GM23338 (cell line): Measurements from ENCODE around the gene PP2D1. TPM values are rescaled to one million over a fixed set of nuclear protein-coding genes. Genes with fewer than 3 reads are reported as not detected.

Source experiments
- ATAC-seq: fragments of 200-7000 bp; cut with Tn5 transposase; 3 replicates; pipeline ENCODE4 v1.9.1; 2020
- DNase-seq: peaks from one replicate; pipeline ENCODE4 v3.0.0-alpha.2; 2015; ENCODE audit warnings: low spot score
- H2AFZ ChIP-seq: fragments of 200-600 bp; sonication (generic); 2 replicates; pipeline ENCODE4 v1.8.0; 2016; ENCODE audit warnings: antibody characterized with exemption, mild to moderate bottlenecking, moderate library complexity
- H3F3A ChIP-seq: fragments of 200-600 bp; sonication (generic); replicated peaks from 2 replicates; pipeline ENCODE4 v1.8.0; 2017; ENCODE audit warnings: antibody characterized with exemption, mixed run types, low read depth
- H3K27ac ChIP-seq: fragments of 200-600 bp; sonication (generic); 2 replicates; pipeline ENCODE4 v1.6.1; 2016; ENCODE audit warnings: low read depth
- H3K27me3 ChIP-seq: fragments of 200-600 bp; sonication (generic); 2 replicates; pipeline ENCODE4 v1.8.0; 2016; ENCODE audit warnings: mild to moderate bottlenecking, mixed run types, moderate library complexity; ENCODE audit not compliant: insufficient read depth
- H3K36me3 ChIP-seq: fragments of 200-600 bp; sonication (generic); 2 replicates; pipeline ENCODE4 v1.8.0; 2016; ENCODE audit warnings: mild to moderate bottlenecking; ENCODE audit not compliant: insufficient read depth
- H3K4me1 ChIP-seq: fragments of 200-600 bp; sonication (generic); 2 replicates; pipeline ENCODE4 v1.8.0; 2016; ENCODE audit warnings: mild to moderate bottlenecking, moderate library complexity; ENCODE audit not compliant: insufficient read depth
- H3K4me2 ChIP-seq: fragments of 200-600 bp; sonication (generic); 2 replicates; pipeline ENCODE4 v1.7.1; 2017; ENCODE audit warnings: mixed run types
- H3K4me3 ChIP-seq: fragments of 200-600 bp; sonication (generic); 2 replicates; pipeline ENCODE4 v1.6.1; 2016; ENCODE audit warnings: mixed run types
- H3K79me2 ChIP-seq: fragments of 200-600 bp; sonication (generic); replicated peaks from 2 replicates; pipeline ENCODE4 v1.8.0; 2017; ENCODE audit warnings: mild to moderate bottlenecking; ENCODE audit not compliant: insufficient read depth
- H3K9me2 ChIP-seq: fragments of 200-600 bp; sonication (generic); 2 replicates; pipeline ENCODE4 v1.8.0; 2017; ENCODE audit not compliant: insufficient read depth
- H4K20me1 ChIP-seq: fragments of 200-600 bp; sonication (generic); replicated peaks from 2 replicates; pipeline ENCODE4 v1.8.0; 2017; ENCODE audit warnings: mild to moderate bottlenecking; ENCODE audit not compliant: insufficient read depth
- H3K27ac Mint-ChIP-seq: 2 replicates; pipeline ENCODE4 v1.8.0; 2020; ENCODE audit warnings: inconsistent platforms, mild to moderate bottlenecking, moderate library complexity, mixed read lengths
- H3K27me3 Mint-ChIP-seq: 3 replicates; pipeline ENCODE4 v1.8.0; 2022; ENCODE audit warnings: low read depth, mild to moderate bottlenecking, moderate library complexity, mixed read lengths, inconsistent platforms; ENCODE audit not compliant: insufficient read depth, poor library complexity
- H3K36me3 Mint-ChIP-seq: 3 replicates; pipeline ENCODE4 v1.8.0; 2021; ENCODE audit warnings: low read depth, mild to moderate bottlenecking, inconsistent platforms, moderate library complexity, mixed read lengths
- H3K4me1 Mint-ChIP-seq: 3 replicates; pipeline ENCODE4 v1.8.0; 2020; ENCODE audit warnings: mild to moderate bottlenecking, inconsistent platforms, mixed read lengths
- H3K4me3 Mint-ChIP-seq: 3 replicates; pipeline ENCODE4 v1.8.0; 2021; ENCODE audit warnings: moderate library complexity, mild to moderate bottlenecking, inconsistent platforms, mixed read lengths
- H3K9me3 Mint-ChIP-seq: 3 replicates; pipeline ENCODE4 v1.8.0; 2020; ENCODE audit warnings: moderate library complexity, mild to moderate bottlenecking, inconsistent platforms, mixed read lengths
- CREB1 ChIP-seq: fragments of 250-450 bp; sonication (Bioruptor Pico); IDR thresholded peaks from 2 replicates; pipeline ENCODE4 v1.5.0; 2020; ENCODE audit warnings: low read depth, mild to moderate bottlenecking, moderate library complexity
- CTCF ChIP-seq, 2 experiments: fragments of 200-600 bp in 1 of 2; sonication (generic) in 1 of 2; conservative IDR thresholded peaks; 2 replicates each; pipeline versions ENCODE4 v1.5.1 to v1.6.1; 2016 to 2017; ENCODE audit warnings: antibody characterized with exemption in 2 of 2, low read depth in 2 of 2, mild to moderate bottlenecking in 2 of 2, moderate library complexity in 1 of 2
- EZH2 ChIP-seq: fragments of 200-600 bp; sonication (generic); IDR thresholded peaks from one replicate; pipeline ENCODE4 v1.8.0; 2017; ENCODE audit warnings: antibody characterized with exemption, mild to moderate bottlenecking, low read depth; ENCODE audit not compliant: unreplicated experiment
- EZH2phosphoT487 ChIP-seq: fragments of 200-600 bp; sonication (generic); IDR thresholded peaks from one replicate; pipeline ENCODE4 v1.8.1; 2018; ENCODE audit warnings: antibody characterized with exemption; ENCODE audit not compliant: unreplicated experiment
- JUNB ChIP-seq: IDR thresholded peaks from one replicate; pipeline ENCODE4 v1.6.1; 2016; ENCODE audit warnings: antibody characterized with exemption; ENCODE audit not compliant: unreplicated experiment
- NANOG ChIP-seq: IDR thresholded peaks from 2 replicates; pipeline ENCODE4 v1.6.1; 2016; ENCODE audit warnings: antibody characterized with exemption, borderline replicate concordance
- POLR2AphosphoS5 ChIP-seq: IDR thresholded peaks from 2 replicates; pipeline ENCODE4 v1.6.1; 2016; ENCODE audit warnings: antibody characterized with exemption, low read depth
- STAT1 ChIP-seq: IDR thresholded peaks from one replicate; pipeline ENCODE4 v1.6.1; 2016; ENCODE audit warnings: antibody characterized with exemption; ENCODE audit not compliant: unreplicated experiment
- ZNF114 ChIP-seq: fragments of 250-450 bp; sonication (Bioruptor Pico); IDR thresholded peaks from 2 replicates; pipeline ENCODE4 v1.5.0; 2020; ENCODE audit warnings: mild to moderate bottlenecking, moderate library complexity
- ZNF331 ChIP-seq: fragments of 250-450 bp; sonication (Bioruptor Pico); IDR thresholded peaks from 2 replicates; pipeline ENCODE4 v1.5.0; 2020; ENCODE audit warnings: low read depth, mild to moderate bottlenecking, moderate library complexity
- polyA plus RNA-seq: library from polyadenylated mRNA; unstranded; fragments of >200 nt; fragmentation: Nextera tagmentation; extraction: Ambion mirVana; gene quantifications from 2 replicates; pipeline ENCODE4 v1.2.1, GENCODE V29; 2016
- total RNA-seq: library from RNA; depleted of rRNA; stranded (reverse); fragments of >200 nt; shearing (Covaris generic); gene quantifications from 2 replicates; pipeline ENCODE4 v1.2.3, GENCODE V29; 2014
- TF ChIP-seq, protein P1 (sequence below): IDR thresholded peaks from 2 replicates; pipeline ENCODE4 v1.6.1; 2016; ENCODE audit warnings: antibody characterized with exemption
- TF ChIP-seq, protein P2 (sequence below): IDR thresholded peaks from one replicate; pipeline ENCODE4 v1.6.1; 2018; ENCODE audit warnings: antibody characterized with exemption; ENCODE audit not compliant: unreplicated experiment
- TF ChIP-seq, protein P3 (sequence below): fragments of 250-450 bp; sonication (Bioruptor Pico); IDR thresholded peaks from 2 replicates; pipeline ENCODE4 v1.5.0; 2020; ENCODE audit warnings: mild to moderate bottlenecking, moderate library complexity

PP2D1 gene
- total and polyA plus RNA-seq, 2 experiments from 2014 or later = 0.40 TPM; not detected in 1

GRCh38 chr3:19950316-19950715, 61.7 kb downstream of the PP2D1 start:
- H3K4me2 ChIP-seq = peak overlapping the region; percentile 40; the same call in 1 of the 2 replicates
- no peak overlapping the region for H3K27ac Mint-ChIP-seq
- peaks cover 56% of the 10 kb centered on the region for H3K36me3 Mint-ChIP-seq
- peaks cover 31% of the 10 kb centered on the region for H3K4me1 ChIP-seq
- peaks cover 41% of the 10 kb centered on the region for H4K20me1 ChIP-seq
- no peaks in the 10 kb centered on the region for H3K27me3 ChIP-seq
- no peak overlapping the region for H3K4me3 Mint-ChIP-seq
- peaks cover 79% of the 10 kb centered on the region for H3K79me2 ChIP-seq
- H2AFZ ChIP-seq = no peak overlapping the region
- no peaks in the 10 kb centered on the region for H3K9me3 Mint-ChIP-seq
- no peak for ATAC-seq
- TF ChIP-seq, protein P1, sequence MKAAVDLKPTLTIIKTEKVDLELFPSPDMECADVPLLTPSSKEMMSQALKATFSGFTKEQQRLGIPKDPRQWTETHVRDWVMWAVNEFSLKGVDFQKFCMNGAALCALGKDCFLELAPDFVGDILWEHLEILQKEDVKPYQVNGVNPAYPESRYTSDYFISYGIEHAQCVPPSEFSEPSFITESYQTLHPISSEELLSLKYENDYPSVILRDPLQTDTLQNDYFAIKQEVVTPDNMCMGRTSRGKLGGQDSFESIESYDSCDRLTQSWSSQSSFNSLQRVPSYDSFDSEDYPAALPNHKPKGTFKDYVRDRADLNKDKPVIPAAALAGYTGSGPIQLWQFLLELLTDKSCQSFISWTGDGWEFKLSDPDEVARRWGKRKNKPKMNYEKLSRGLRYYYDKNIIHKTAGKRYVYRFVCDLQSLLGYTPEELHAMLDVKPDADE = no peak
- TF ChIP-seq POLR2AphosphoS5 (no peak), EZH2phosphoT487 (no peak), ZNF331 (CRISPR knock-in tag) (no peak), NANOG (no peak), CTCF (conservative IDR thresholded peaks at IDR 0.05; ENCODE audit: low read depth in 2 of 2) (no peak), EZH2 (no peak), STAT1 (no peak), CREB1 (no peak), ZNF114 (CRISPR knock-in tag) (no peak), JUNB (no peak)
- TF ChIP-seq, protein P2, sequence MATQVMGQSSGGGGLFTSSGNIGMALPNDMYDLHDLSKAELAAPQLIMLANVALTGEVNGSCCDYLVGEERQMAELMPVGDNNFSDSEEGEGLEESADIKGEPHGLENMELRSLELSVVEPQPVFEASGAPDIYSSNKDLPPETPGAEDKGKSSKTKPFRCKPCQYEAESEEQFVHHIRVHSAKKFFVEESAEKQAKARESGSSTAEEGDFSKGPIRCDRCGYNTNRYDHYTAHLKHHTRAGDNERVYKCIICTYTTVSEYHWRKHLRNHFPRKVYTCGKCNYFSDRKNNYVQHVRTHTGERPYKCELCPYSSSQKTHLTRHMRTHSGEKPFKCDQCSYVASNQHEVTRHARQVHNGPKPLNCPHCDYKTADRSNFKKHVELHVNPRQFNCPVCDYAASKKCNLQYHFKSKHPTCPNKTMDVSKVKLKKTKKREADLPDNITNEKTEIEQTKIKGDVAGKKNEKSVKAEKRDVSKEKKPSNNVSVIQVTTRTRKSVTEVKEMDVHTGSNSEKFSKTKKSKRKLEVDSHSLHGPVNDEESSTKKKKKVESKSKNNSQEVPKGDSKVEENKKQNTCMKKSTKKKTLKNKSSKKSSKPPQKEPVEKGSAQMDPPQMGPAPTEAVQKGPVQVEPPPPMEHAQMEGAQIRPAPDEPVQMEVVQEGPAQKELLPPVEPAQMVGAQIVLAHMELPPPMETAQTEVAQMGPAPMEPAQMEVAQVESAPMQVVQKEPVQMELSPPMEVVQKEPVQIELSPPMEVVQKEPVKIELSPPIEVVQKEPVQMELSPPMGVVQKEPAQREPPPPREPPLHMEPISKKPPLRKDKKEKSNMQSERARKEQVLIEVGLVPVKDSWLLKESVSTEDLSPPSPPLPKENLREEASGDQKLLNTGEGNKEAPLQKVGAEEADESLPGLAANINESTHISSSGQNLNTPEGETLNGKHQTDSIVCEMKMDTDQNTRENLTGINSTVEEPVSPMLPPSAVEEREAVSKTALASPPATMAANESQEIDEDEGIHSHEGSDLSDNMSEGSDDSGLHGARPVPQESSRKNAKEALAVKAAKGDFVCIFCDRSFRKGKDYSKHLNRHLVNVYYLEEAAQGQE = no peak
- TF ChIP-seq, protein P3, sequence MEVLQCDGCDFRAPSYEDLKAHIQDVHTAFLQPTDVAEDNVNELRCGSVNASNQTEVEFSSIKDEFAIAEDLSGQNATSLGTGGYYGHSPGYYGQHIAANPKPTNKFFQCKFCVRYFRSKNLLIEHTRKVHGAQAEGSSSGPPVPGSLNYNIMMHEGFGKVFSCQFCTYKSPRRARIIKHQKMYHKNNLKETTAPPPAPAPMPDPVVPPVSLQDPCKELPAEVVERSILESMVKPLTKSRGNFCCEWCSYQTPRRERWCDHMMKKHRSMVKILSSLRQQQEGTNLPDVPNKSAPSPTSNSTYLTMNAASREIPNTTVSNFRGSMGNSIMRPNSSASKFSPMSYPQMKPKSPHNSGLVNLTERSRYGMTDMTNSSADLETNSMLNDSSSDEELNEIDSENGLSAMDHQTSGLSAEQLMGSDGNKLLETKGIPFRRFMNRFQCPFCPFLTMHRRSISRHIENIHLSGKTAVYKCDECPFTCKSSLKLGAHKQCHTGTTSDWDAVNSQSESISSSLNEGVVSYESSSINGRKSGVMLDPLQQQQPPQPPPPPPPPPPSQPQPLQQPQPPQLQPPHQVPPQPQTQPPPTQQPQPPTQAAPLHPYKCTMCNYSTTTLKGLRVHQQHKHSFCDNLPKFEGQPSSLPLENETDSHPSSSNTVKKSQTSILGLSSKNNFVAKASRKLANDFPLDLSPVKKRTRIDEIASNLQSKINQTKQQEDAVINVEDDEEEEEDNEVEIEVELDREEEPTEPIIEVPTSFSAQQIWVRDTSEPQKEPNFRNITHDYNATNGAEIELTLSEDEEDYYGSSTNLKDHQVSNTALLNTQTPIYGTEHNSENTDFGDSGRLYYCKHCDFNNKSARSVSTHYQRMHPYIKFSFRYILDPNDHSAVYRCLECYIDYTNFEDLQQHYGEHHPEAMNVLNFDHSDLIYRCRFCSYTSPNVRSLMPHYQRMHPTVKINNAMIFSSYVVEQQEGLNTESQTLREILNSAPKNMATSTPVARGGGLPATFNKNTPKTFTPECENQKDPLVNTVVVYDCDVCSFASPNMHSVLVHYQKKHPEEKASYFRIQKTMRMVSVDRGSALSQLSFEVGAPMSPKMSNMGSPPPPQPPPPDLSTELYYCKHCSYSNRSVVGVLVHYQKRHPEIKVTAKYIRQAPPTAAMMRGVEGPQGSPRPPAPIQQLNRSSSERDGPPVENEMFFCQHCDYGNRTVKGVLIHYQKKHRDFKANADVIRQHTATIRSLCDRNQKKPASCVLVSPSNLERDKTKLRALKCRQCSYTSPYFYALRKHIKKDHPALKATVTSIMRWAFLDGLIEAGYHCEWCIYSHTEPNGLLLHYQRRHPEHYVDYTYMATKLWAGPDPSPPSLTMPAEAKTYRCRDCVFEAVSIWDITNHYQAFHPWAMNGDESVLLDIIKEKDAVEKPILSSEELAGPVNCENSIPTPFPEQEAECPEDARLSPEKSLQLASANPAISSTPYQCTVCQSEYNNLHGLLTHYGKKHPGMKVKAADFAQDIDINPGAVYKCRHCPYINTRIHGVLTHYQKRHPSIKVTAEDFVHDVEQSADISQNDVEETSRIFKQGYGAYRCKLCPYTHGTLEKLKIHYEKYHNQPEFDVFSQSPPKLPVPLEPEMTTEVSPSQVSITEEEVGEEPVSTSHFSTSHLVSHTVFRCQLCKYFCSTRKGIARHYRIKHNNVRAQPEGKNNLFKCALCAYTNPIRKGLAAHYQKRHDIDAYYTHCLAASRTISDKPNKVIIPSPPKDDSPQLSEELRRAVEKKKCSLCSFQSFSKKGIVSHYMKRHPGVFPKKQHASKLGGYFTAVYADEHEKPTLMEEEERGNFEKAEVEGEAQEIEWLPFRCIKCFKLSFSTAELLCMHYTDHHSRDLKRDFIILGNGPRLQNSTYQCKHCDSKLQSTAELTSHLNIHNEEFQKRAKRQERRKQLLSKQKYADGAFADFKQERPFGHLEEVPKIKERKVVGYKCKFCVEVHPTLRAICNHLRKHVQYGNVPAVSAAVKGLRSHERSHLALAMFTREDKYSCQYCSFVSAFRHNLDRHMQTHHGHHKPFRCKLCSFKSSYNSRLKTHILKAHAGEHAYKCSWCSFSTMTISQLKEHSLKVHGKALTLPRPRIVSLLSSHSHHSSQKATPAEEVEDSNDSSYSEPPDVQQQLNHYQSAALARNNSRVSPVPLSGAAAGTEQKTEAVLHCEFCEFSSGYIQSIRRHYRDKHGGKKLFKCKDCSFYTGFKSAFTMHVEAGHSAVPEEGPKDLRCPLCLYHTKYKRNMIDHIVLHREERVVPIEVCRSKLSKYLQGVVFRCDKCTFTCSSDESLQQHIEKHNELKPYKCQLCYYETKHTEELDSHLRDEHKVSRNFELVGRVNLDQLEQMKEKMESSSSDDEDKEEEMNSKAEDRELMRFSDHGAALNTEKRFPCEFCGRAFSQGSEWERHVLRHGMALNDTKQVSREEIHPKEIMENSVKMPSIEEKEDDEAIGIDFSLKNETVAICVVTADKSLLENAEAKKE (CRISPR knock-in tag) = no peak
- H3K4me1 Mint-ChIP-seq = peaks cover 32% of the 10 kb centered on the region
- no peaks in the 10 kb centered on the region; the same call in 1 of the 2 replicates for H3K9me2 ChIP-seq
- peaks cover 34% of the 10 kb centered on the region; the same call in 1 of the 2 replicates for H3K36me3 ChIP-seq
- no peak overlapping the region for H3K27ac ChIP-seq
- DNase-seq = no peak
- H3K27me3 Mint-ChIP-seq = peaks cover 13% of the 10 kb centered on the region
- 0 out of 2 replicates have a peak, but pooled peaks cover 5% of the 10 kb centered on the region for H3F3A ChIP-seq
- H3K4me3 ChIP-seq = peak overlapping the region; percentile 67; the same call in 1 of the 2 replicates
